ENCODE data around the gene JMJD4. TPM values are rescaled to one million over a fixed set of nuclear protein-coding genes. Genes with fewer than 3 reads are reported as not detected.

The JMJD4 gene
- total and polyA plus RNA-seq, 2 of the 8 experiments (the other 6 are each of a cell fraction or from before 2014, with no cell fraction given) = 13.2 to 23.3 TPM

DNA sequence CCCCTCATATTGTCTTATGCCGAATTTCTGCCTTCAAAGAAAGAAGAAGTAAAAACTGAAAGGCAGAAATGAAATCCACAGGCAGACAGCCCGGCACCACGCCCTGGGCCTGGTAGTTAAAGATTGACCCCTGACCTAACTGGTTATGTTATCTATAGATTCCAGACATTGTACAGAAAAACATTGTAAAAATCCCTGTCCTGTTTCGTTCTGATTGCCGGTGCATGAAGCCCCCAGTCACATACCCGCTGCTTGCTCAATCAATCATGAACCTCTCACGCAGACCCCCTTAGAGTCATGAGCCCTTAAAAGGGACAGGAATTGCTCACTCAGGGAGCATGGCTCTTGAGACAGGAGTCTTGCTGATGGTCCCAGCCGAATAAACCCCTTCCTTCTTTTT lies 49.3 kb downstream of the JMJD4 start:
- H3K18ac ChIP-seq (ENCODE audit: extremely low read depth, low read length) = no peak overlapping the region
- H4K91ac ChIP-seq (replicated peaks; ENCODE audit: insufficient read length, low read length) = no peak overlapping the region
- H3K14ac ChIP-seq (ENCODE audit: insufficient read length) = no peak overlapping the region
- H3K79me2 ChIP-seq (ENCODE audit: control insufficient read depth in 1 of 2, insufficient read depth in 2 of 2, low read length in 2 of 2) = no peaks in the 10 kb centered on the region
- H2BK12ac ChIP-seq (ENCODE audit: low read depth, low read length) = no peak overlapping the region
- H2AK5ac ChIP-seq (ENCODE audit: low read depth, low read length) = no peak overlapping the region
- no peak overlapping the region for H4K5ac ChIP-seq (ENCODE audit: insufficient read length, low read depth, low read length)
- no peak overlapping the region for H3K4ac ChIP-seq (replicated peaks; ENCODE audit: insufficient read length, low read depth, low read length)
- H3K23me2 ChIP-seq (ENCODE audit: low read depth, low read length) = no peaks in the 10 kb centered on the region
- peaks cover 20 to 21% of the 10 kb centered on the region in 2 experiments for H3K9me3 ChIP-seq (ENCODE audit: insufficient read depth in 2 of 2, low read depth in 1 of 2, low read length in 1 of 2)
- no peak overlapping the region for H2BK20ac ChIP-seq (ENCODE audit: low read length)
- no peak overlapping the region for H2BK15ac ChIP-seq (ENCODE audit: low read length)
- 87% methylated on average over 7 of the region's 8 CpGs; no CpG with 5 or more reads in 1 of the 2 experiments for WGBS, 2 experiments (ENCODE audit: extremely low coverage in 1 of 2, insufficient coverage in 1 of 2, insufficient read length in 1 of 2, insufficient replicate concordance in 2 of 2, low coverage in 1 of 2, low lambda C conversion rate in 2 of 2, missing lambda C conversion rate in 1 of 2)
- H3K27ac ChIP-seq (ENCODE audit: low read depth, low read length) = no peak overlapping the region
- POLR2A ChIA-PET (ENCODE audit: partially characterized antibody) = no interaction called here
- no peaks in the 10 kb centered on the region; a peak in 1 of 7 replicates for H3K27me3 ChIP-seq (replicated peaks in 1 of 4; ENCODE audit: control insufficient read depth in 3 of 4, extremely low read depth in 1 of 4, insufficient read depth in 3 of 4, low read length in 3 of 4)
- no peaks in the 10 kb centered on the region for H3K4me1 ChIP-seq (replicated peaks in 1 of 4; ENCODE audit: control insufficient read depth in 3 of 4, insufficient read depth in 4 of 4, low read length in 3 of 4)
- no peak overlapping the region for H3K23ac ChIP-seq (ENCODE audit: insufficient read length)
- no peak overlapping the region for H3K56ac ChIP-seq (replicated peaks; ENCODE audit: insufficient read length, low read depth, low read length)
- no peak overlapping the region for H2AFZ ChIP-seq (ENCODE audit: low read length)
- CTCF ChIA-PET (ENCODE audit: partially characterized antibody) = no interaction called here
- no peak overlapping the region for H2BK5ac ChIP-seq (ENCODE audit: low read depth, low read length)
- no peak for FAIRE-seq
- H3K36me3 ChIP-seq (ENCODE audit: control insufficient read depth in 2 of 4, insufficient read depth in 4 of 4, low read length in 3 of 4) = no peaks in the 10 kb centered on the region
- no peaks in the 10 kb centered on the region for H3K79me1 ChIP-seq (ENCODE audit: low read depth, low read length)
- TF ChIP-seq FOSL1 (IDR thresholded peaks at IDR 0.05; ENCODE audit: insufficient read depth, low read depth, low read length) (no peak), JUN (IDR thresholded peaks at IDR 0.05; ENCODE audit: low read depth, low read length) (no peak)
- H3K4me3 ChIP-seq (ENCODE audit: extremely low read depth in 1 of 4, insufficient read depth in 2 of 4, low read depth in 3 of 4, low read length in 4 of 4) = no peak overlapping the region
- no peak overlapping the region for H2BK120ac ChIP-seq (replicated peaks; ENCODE audit: low read depth, low read length)
- H4K20me1 ChIP-seq (replicated peaks in 1 of 2; ENCODE audit: control insufficient read depth in 1 of 2, insufficient read depth in 2 of 2, low read length in 2 of 2) = no peaks in the 10 kb centered on the region
- H3K9ac ChIP-seq (replicated peaks in 1 of 4; ENCODE audit: extremely low read depth in 1 of 4, low read depth in 3 of 4, low read length in 3 of 4) = no peak overlapping the region
- H4K8ac ChIP-seq (ENCODE audit: extremely low read depth, insufficient read depth, low read length) = no peak overlapping the region
- H3K4me2 ChIP-seq (ENCODE audit: insufficient read depth in 1 of 2, low read depth in 2 of 2, low read length in 2 of 2) = no peak overlapping the region
- DNase-seq (ENCODE audit: low read depth in 1 of 2, low spot score in 2 of 2) = no peak

Other genes starting within 250 kb of the JMJD4 start
- 28.3 and 30.6 TPM in 2 replicates for gene ZNF678, start 171.7 kb downstream of the JMJD4 start, total RNA-seq (2021; fragmentation: NEBNext Ultra II Directional; extraction: Animal tissue kit (Norgen Biotek cat#: 25700))
- gene ZNF678, start 171.7 kb downstream of the JMJD4 start, polyA plus RNA-seq (2011; rRNA removed) = 5.3 and 6.9 TPM in 2 replicates
- gene SNAP47, start 133 bp upstream of the JMJD4 start, total RNA-seq (2021; fragmentation: NEBNext Ultra II Directional; extraction: Animal tissue kit (Norgen Biotek cat#: 25700)) = 34.5 and 42.2 TPM in 2 replicates
- gene SNAP47, start 133 bp upstream of the JMJD4 start, polyA plus RNA-seq (2011; rRNA removed) = 37.6 and 50.6 TPM in 2 replicates
- gene PRSS38, start 80.4 kb upstream of the JMJD4 start, total RNA-seq (2021; fragmentation: NEBNext Ultra II Directional; extraction: Animal tissue kit (Norgen Biotek cat#: 25700)) = not detected in 2 replicates
- not detected in 2 replicates for gene PRSS38, start 80.4 kb upstream of the JMJD4 start, polyA plus RNA-seq (2011; rRNA removed)
- 0.78 and 1.1 TPM in 2 replicates for gene WNT9A, start 212.6 kb upstream of the JMJD4 start, total RNA-seq (2021; fragmentation: NEBNext Ultra II Directional; extraction: Animal tissue kit (Norgen Biotek cat#: 25700))
- gene WNT9A, start 212.6 kb upstream of the JMJD4 start, polyA plus RNA-seq (2011; rRNA removed) = 1.5 and 2.2 TPM in 2 replicates

All from H1 (cell line).